IPS DF 4.7 (cell line): ENCODE results near the gene PNMT.

Experiments
- DNase-seq: peaks from one replicate; pipeline ENCODE4 v3.0.0-alpha.2; 2013; ENCODE audit warnings: low spot score; ENCODE audit errors: extremely low read depth

Gene PNMT

DNA sequence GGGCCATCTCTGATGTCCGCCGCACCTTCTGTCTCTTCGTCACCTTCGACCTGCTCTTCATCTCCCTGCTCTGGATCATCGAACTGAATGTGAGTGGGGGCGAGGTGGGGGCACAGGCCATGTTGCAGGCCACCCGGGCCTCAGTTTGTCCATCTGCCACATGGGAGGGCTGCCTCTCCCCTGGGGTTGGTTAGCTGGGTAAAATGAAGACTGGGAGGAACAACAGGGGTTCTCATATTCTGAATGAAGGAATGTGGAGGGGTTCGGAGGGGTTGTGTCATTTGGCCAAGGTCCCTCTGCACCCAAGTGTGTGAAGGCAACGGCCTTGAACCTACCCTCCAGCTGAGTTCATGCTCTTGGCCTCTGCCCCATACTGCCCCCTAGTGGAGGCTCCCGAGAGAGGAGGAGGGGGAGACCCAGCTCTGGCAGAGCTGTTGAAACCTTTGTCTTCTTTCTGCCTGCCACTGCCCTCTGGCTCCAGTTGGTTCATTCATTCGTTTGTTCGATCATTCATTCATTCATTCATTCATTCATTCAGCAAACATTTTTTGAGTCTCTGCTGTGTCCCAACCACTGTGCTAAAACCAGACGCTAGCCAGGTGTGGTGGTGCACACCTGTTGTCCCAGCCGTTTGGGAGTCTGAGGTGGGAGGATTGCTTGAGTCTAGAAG, 14.5 kb upstream of the PNMT start:
- DNase-seq, result no peak

DNA sequence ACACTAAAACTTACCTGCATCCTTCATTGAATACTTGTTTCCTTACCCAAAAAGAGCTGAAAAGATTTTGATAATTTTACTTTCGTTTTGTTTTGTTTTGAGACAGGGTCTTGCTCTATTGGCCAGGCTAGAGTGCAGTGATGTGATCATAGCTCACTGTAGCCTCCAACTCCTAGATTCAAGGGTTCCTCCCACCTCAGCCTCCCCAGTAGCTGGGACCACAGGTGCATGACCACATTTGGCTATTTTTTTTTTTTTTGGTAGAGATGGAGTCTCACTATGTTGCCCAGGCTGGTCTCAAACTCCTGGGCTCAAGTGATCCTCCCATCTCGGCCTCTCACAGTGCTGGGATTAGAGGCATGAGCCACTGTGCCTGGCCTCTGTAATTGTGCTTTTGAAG, 13.1 kb upstream of the PNMT start:
- no peak for DNase-seq

DNA sequence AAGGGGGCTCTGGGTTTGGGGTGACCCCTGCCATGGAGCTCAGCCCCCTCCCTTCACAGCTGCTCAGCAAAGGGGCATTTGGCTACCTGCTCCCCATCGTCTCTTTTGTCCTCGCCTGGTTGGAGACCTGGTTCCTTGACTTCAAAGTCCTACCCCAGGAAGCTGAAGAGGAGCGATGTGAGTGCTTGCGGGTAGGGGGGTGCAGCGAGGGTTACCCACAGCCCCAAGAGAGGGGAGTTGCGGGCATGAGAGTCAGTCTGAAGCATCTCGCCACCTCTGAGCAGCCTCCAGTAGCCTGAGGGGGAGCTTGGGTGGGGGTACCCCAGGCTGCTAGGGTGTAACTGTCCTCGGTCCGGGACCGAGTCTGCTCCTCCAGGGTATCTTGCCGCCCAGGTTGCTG, 9.9 kb upstream of the PNMT start:
- no peak for DNase-seq

DNA sequence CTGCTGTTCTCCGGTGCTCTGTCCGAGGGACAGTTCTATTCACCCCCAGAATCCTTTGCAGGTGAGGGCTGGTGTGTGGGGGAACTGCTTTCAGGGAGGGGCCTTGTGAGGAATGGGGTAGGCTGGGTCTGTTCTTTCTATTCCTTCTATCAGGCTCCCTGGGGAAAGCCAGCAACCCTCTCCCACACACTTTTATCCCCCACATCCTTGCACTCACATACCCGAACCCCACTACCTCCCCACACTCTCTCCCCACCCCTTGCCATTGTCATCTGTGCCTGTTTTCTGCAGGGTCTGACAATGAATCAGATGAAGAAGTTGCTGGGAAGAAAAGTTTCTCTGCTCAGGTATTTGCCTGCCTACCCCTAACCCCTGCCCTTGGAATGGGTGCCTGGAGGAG, 9.5 kb upstream of the PNMT start:
- DNase-seq, result no peak

DNA sequence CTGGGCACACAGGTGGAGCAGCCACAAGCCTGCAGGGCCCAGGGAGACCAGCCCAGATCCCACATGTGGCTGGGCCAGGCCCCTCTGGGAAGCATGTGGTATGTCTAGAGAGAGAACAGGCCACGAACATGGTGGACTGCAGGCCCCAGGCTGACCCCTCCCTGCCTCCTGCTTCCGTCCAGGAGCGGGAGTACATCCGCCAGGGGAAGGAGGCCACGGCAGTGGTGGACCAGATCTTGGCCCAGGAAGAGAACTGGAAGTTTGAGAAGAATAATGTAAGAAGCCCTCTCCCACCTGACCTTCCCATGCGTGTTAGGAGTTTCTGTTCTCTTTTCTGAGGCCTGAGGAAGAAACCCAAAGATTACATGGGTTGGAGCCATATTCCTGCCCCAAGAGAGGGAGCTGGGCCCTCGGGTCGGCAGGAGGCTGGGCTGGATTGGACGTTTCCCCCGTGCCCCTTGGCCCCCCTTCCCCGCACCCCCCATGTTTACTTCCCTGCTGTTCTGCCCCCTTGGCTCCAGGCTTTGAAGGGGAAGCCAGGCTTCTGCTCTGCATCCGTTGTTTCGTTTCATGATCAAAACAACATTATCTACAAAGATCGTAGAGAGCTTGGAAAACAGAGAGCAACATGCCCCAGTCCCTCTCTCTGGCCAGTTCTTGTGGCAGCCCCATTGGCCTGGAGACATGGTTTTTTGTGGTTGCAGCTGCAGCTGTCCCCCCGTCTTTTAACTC, 8.8 kb upstream of the PNMT start:
- no peak for DNase-seq

DNA sequence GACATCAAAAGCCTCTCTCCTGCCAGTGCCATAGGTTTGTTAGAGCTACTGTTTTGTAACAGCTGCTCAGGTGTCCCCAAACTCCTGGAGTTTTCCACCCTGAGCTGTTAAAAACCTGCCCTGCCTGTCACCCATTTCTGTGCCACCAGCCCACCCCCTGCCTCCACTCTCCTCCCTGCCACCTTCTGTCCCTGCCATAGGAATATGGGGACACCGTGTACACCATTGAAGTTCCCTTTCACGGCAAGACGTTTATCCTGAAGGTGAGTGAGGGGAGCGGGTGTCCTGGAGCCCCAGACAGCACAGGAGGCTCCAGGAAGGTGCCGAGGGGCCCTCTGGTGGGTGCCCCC, 8.3 kb upstream of the PNMT start:
- no peak for DNase-seq

DNA sequence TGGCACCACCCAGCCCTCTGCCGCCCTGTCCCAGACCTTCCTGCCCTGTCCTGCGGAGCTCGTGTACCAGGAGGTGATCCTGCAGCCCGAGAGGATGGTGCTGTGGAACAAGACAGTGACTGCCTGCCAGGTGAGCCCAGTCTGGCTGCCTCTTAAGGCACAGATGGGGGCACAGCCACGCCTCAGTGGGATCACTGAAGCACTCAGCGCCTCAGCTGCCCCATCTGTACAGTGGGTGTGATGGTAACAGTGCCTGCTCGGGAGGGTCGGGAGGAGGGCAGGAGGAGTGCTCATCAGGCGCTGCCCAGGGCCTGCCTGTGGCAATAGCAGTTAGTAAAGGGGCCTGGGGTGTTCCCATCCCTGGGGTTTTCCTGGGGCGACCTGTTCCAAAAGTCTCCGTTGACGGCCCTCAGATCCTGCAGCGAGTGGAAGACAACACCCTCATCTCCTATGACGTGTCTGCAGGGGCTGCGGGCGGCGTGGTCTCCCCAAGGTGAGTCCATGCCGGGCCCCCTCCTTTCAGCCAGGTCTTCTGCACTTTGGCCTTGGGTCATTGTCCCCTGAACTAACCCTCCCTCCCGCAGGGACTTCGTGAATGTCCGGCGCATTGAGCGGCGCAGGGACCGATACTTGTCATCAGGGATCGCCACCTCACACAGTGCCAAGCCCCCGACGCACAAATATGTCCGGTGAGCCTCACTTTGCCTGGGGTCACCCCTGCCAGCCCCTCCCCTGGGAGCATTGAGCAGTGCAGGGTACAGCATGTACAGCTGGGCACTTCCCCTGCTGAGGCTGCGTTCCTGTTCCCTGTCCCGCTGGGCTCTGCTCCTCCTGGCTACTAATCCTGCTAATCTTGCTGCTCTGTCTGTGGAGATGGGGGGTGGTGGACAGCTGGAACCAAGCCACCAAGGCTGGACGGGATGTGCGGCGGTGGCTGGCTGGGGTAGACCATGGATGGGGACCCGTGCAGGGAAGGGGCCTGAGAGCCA, 7.6 kb upstream of the PNMT start:
- no peak for DNase-seq

DNA sequence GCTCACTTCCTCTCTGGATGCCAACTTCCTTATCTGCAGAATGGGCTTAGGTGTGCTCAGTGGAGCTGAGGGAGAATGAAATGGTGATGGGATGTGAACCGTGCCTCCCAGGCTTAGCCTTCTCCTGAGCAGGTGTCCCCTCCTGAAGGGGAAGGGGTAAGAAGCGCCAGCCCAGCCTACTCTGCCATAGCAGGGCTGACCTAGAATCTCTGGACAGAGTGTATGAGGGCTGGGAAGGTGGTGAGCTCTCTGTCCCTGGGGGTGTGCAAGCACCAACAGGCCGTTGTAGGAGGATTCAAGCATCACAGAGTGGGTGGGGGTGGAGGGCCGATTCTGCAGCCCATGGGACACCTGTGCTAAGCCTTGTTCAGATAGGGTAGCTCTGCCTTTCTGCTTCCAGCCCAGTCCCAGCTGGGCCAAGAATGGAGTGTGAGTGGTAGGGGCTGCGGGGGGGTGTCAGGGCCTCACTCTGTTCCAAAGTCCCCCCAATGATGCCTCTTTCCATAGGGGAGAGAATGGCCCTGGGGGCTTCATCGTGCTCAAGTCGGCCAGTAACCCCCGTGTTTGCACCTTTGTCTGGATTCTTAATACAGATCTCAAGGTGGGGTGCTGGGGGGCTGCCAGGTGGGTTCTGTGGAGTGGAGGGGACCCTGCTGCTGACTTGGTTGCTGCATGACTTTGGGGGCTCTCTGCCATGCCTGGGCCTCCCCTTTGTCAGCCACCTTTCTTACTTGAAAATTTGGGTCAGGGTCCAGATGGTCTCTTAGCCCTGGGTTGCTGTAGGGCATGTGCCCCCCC, 6.3 kb upstream of the PNMT start:
- no peak for DNase-seq

DNA sequence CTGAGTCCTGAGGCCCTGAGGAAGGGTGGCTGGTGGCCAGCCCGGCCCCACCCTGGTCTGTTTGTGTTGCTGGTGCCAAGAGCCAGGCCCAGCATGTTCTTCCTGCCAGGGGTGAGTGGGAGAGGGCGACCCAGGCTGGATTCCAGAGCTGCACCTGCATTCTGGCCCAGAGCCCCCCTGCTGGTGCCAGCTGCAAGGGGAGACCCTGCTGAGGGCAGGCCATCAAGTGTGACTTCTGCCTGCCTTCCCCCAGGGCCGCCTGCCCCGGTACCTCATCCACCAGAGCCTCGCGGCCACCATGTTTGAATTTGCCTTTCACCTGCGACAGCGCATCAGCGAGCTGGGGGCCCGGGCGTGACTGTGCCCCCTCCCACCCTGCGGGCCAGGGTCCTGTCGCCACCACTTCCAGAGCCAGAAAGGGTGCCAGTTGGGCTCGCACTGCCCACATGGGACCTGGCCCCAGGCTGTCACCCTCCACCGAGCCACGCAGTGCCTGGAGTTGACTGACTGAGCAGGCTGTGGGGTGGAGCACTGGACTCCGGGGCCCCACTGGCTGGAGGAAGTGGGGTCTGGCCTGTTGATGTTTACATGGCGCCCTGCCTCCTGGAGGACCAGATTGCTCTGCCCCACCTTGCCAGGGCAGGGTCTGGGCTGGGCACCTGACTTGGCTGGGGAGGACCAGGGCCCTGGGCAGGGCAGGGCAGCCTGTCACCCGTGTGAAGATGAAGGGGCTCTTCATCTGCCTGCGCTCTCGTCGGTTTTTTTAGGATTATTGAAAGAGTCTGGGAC, 5.5 kb upstream of the PNMT start:
- no peak for DNase-seq

DNA sequence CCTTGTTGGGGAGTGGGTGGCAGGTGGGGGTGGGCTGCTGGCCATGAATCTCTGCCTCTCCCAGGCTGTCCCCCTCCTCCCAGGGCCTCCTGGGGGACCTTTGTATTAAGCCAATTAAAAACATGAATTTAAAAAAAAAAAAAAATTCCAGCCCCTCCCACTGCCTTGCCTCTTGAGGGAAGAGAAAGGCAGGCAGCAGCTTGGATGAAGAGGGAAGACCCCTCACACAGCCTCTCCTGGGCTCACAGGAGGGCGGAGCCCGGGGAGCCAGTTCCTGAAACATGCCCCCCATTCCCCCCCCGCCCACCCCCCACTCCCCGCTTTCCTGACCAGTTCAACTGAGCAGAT, 4.9 kb upstream of the PNMT start:
- DNase-seq, result no peak

DNA sequence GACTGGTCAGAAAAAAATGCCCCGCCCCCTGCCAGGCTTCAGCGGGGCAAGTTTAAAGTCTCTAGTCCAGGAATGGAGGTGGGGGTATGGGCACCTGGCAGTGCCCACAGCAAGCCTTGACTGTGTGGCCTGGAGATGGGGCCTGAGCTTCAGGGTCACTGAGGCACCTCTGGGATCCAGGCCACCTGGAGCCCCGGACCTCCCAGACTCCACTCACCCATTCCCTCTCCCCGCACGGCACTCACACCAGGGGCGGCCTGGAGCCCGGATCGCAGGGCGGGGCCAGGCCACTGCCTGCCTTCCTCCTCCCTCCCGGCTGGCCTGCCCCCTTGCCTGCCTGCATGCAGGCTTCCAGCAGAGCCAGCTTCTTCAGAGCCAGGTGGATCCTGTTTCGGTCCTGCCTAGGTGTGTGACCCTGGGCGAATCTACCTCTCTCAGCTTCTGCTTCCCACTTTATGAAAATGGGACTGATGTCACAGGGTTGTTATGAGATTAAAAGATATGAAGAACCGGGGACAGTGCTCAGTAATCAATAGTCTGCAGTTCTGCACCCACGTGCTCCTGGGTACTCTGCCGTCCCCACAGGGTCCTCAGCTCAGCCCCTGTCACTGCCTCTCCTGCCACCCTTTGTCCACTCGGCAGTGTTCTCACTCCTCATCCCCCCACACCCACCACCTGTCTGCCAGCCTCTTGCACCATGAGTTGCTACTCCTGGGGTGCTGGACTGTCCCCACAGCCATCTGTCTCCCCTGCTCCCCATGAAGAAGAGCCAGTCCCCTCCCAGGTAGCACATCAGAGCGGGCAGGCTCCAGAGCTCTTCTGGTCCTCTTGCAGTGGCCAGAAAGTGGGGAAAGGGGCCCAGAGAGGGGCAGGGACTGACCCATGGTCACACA, 4.3 kb upstream of the PNMT start:
- no peak for DNase-seq

DNA sequence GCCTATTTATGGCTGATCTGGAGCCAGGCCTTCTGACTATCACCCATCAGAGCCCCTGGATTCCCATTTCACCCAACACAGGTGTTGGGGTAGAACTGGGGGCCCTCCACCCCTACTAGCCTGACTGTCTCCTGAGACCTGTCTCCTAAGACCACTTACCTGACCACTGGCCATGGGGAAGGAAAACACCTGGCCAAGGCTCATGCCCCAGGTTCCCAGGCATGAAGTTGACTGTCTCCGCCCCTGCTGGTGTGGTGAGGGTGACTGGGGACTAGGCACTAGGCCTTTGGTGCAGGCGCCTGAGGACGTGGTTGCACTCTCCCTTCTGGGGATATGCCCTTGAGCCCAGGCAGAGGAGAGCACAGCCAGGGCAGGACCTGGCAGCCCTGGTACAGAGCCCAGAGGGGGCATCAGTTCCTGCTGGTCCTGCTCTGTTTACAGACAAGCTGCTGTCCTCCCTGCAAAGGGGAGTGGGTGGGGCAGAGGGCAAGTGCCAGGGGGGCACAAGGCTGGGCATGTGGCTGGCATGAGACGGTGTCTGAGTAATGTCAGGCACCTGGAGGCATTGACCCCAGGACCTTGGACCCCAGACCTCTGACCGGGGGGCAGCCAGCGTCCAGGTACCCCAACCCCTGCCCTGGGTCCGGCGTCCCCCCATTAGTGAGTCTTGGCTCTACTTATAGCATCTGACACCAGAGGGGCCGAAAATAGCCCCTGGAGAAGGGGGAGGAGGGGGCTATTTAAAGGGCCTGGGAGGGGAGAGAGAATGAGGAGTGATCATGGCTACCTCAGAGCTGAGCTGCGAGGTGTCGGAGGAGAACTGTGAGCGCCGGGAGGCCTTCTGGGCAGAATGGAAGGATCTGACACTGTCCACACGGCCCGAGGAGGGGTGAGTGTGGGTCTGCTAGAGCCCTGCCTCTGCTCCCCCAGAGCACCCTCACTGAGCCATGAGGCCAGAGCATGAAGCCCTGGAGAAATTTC, 3.4 kb upstream of the PNMT start, which contains the start of gene TCAP:
TSS of gene TCAP (plus strand) at position 769 of the 981 bp plus-strand sequence. CDS start at position 780, 11 bp downstream.
- no peak for DNase-seq

DNA sequence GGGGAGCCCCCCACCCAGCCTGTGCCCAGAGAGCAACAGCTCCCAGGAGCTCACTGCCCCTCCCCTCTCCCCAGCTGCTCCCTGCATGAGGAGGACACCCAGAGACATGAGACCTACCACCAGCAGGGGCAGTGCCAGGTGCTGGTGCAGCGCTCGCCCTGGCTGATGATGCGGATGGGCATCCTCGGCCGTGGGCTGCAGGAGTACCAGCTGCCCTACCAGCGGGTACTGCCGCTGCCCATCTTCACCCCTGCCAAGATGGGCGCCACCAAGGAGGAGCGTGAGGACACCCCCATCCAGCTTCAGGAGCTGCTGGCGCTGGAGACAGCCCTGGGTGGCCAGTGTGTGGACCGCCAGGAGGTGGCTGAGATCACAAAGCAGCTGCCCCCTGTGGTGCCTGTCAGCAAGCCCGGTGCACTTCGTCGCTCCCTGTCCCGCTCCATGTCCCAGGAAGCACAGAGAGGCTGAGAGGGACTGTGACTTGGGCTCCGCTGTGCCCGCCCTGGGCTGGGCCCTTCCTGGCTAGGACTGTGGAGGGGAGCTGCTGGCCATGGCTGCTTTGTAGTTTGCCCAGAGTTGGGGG, 2.5 kb upstream of the PNMT start:
- DNase-seq, result no peak

DNA sequence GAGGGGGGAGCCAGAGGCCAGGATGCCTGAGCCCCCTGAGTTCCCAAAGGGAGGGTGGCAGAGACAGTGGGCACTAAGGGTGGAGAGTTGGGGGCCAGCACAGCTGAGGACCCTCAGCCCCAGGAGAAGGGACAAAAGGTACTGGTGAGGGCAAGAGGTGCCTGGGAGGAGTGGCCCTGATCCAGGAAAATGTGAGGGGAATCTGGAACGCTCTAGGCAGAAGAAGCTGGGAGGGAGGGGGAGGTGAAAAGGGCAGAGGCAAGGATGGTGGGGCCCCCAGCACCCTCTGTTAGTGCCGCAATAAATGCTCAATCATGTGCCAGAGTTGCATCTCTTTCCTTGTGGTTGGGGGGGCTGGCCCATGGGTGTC, 2.0 kb upstream of the PNMT start:
- no peak for DNase-seq

DNA sequence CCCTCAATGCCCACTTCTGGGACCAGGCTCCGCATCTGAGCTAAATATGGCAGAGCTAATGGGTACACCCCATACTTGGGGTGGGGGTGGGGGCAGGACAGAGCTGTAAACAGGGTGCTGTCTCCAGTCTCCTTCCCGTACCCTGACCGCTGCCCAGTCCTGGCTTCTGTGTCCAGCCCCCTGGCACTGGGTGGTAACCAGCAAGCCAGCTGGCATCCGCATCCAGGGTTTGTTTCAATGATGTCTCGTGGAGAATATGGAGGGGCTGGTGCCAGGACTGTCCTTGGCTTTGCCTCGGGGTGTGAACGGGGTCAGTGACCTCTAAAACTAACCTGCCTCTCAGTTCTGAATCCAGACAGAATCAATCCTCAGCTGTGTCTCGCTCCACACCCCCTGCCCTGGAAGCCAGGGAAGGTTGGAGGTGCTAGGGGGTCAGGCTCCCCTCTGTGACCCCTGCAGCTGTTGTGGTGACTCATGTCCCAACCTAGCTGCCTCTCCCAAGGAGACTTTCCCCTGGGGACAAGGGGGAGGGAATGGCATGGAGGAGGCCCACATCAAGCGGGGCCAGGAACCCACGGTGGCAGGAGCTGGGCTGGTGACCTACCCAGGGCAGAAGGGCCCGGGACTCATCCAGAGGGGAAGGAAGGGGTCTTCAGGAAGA, 1.5 kb upstream of the PNMT start:
- no peak for DNase-seq

DNA sequence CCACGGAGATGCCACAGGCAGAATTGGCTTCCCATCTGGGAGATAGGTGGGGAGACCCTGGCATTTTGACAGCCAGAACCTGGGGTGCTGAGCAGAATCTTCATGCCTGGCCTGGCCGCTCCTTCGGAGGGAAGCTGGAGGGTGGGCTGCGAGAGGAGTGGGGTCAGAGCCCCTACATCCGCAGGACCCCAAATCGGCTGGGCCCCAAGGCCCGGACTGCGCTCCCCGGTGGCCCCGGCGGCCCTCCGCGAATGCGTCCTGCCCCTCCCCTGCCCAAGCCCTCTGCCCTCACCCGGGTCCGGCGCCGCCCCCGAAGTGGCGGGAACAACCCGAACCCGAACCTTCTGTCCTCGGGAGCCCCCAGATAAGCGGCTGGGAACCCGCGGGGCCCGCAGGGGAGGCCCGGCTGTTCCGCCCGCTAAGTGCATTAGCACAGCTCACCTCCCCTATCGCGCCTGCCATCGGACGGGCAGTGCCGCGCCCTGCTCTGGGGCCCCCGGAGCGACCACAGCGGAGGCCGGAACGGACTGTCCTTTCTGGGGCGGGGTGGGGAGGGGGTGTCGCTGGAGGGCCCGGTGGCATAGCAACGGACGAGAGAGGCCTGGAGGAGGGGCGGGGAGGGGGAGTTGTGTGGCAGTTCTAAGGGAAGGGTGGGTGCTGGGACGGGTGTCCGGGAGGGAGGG, 850 bp upstream of the PNMT start:
- no peak for DNase-seq
